ENCODE results near the gene TCF15. TPM values are rescaled to one million over a fixed set of nuclear protein-coding genes. Genes with fewer than 3 reads are reported as not detected.

TCF15 gene
- total and polyA plus RNA-seq, 8 donors: 0.18 to 2.4 (median 1.5) TPM

DNA sequence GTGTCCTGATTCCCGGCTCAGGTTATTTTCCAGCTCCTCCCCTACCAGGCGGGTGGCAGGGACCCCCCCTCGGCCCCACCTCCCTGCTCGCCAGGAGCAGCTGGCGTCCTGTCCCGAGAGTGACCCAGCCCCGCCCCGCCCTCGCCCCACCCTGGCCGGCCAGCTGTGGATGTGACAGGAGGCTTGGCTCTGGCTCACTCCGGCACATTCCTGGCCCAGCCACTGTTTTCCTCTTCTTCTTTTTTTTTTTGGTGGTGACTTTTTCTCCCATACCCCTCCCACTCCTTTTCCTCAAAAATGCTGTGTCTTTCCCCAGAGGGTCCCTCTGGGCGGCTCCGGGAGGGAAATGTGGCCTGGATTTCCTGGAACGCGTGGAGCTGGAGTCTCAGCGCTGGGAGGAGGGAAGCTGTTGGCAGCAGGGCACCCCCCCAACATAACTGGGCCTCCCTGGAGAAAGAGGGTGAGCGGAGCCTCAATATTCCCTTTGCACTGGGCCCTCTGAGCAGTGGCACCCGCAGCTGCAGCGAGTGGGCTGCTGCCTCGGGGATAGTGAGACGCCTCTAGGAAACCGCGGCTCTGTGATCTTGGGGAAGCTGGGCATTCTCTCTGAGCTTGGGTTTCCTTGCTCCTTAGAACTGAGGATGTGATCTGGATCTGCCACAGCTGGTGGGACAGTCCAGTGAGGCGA, 38.2 kb downstream of the TCF15 start:
- Histone ChIP-seq H3K4me1 (peaks cover 0 to 19% of the 10 kb centered on the region in 2 donors), H3K36me3 (no peaks in the 10 kb centered on the region), H3K27ac (no peak overlapping the region), H3K27me3 (peaks cover 0 to 76% of the 10 kb centered on the region in 2 donors), H3K9me3 (no peaks in the 10 kb centered on the region), H3K4me3 (no peak overlapping the region)
- peak; percentile 36 to 76 (median 62) for DNase-seq
- intact Hi-C loops (cut with DNase I): no loop called here
- peak; percentile 75 for ATAC-seq
- TF ChIP-seq, protein P1, sequence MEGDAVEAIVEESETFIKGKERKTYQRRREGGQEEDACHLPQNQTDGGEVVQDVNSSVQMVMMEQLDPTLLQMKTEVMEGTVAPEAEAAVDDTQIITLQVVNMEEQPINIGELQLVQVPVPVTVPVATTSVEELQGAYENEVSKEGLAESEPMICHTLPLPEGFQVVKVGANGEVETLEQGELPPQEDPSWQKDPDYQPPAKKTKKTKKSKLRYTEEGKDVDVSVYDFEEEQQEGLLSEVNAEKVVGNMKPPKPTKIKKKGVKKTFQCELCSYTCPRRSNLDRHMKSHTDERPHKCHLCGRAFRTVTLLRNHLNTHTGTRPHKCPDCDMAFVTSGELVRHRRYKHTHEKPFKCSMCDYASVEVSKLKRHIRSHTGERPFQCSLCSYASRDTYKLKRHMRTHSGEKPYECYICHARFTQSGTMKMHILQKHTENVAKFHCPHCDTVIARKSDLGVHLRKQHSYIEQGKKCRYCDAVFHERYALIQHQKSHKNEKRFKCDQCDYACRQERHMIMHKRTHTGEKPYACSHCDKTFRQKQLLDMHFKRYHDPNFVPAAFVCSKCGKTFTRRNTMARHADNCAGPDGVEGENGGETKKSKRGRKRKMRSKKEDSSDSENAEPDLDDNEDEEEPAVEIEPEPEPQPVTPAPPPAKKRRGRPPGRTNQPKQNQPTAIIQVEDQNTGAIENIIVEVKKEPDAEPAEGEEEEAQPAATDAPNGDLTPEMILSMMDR (IDR thresholded peaks at IDR 0.05): no peak

DNA sequence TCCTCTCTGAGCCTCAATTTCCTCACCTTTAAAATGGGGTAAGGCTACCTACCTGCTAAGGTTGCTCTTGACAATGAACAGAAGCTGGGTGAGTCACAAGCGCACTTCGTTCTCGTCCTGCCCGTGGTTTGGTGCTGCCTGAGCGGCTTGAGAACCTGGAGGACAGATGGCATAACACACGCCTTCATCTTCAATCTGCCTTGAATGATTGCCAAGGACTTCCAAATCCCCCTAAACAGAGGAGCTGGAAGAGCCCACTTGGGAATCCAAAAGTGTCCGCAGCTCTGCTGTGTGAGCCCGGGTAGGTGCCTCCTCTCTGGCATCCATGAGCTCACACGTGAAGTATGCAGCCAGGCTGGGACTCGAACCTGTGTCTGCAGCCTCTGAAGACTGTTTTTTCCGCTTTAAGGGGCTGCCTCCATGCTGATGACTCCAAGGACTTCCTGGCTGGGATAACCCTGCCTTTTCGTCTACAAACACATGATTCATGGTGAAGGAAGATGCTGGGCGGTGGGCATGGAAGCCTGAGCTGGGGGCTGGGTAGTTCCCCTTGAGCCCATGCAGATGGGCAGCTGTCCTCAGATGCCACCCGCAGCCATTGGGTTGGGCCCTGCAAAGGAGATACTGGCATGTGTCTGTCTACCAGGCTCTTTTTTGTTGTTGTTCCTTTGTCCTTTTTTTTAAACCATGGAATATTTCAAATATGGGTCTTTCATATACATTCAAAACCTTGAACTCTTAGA, 41.3 kb downstream of the TCF15 start:
- intact Hi-C loops (cut with DNase I): no loop called here
- DNase-seq (no peak), ATAC-seq (no peak)
- no peak overlapping the region for H3K4me3 ChIP-seq
- TF ChIP-seq, protein P1 (IDR thresholded peaks at IDR 0.05): no peak
- H3K4me1 ChIP-seq: peaks cover 0 to 19% of the 10 kb centered on the region in 2 donors
- H3K36me3 ChIP-seq: no peaks in the 10 kb centered on the region
- no peaks in the 10 kb centered on the region for H3K9me3 ChIP-seq
- no peak overlapping the region for H3K27ac ChIP-seq
- peaks cover 0 to 70% of the 10 kb centered on the region in 2 donors for H3K27me3 ChIP-seq

DNA sequence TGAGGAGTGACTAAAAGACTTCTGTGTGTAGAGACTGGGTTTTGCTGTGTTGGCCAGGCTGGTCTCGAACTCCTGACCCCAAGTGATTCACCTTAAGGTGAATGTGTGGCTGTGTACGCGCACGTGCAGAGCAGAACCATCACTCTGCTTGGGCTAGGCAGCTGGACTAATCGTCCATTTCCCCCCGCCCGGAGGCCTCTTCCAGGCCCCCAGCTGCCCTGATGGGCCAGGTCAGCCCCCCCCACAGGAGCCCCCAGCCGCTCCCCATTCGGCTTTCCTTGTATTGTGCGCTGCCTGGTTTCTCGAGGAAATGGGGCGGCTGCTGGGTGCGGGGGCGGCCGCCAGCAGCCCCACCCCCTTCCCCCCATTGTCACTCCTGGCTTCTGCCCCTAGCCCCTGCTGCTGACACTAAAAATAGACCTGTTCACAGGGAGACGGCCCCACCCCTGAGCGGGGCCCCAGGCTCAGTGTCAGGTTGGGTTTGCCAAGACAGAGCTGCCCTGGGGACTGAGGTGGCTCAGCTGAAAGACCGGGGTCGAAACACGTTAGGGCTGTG, 41.9 kb downstream of the TCF15 start:
- H3K27ac ChIP-seq: no peak overlapping the region
- DNase-seq (peak in 1 of 4 donors; percentile 28), ATAC-seq (no peak)
- peaks cover 0 to 19% of the 10 kb centered on the region in 2 donors for H3K4me1 ChIP-seq
- H3K36me3 ChIP-seq: no peaks in the 10 kb centered on the region
- H3K4me3 ChIP-seq: no peak overlapping the region
- TF ChIP-seq, protein P1 (IDR thresholded peaks at IDR 0.05): no peak
- H3K9me3 ChIP-seq: no peaks in the 10 kb centered on the region
- intact Hi-C loops (cut with DNase I): no loop called here
- H3K27me3 ChIP-seq: peaks cover 0 to 63% of the 10 kb centered on the region in 2 donors

DNA sequence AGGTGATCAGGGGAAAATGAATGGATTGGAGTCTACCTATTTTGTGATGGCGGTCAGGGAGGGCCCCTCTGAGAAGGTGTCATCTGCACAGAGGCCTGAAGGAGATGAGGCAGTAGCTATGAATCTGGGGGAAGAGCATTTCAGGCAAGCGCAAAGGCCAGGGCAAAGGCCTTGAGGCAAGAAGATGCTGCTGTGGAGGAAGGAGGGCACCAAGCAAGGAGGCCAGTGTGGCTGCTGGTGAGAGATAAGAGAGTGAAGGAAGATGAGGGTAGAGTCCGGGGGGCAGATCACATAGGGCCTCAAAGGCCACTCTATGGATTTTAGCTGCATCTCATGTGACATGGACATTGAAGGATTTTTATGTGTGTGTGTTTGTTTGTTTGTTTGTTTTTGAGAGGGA, 45.9 kb downstream of the TCF15 start:
- Histone ChIP-seq H3K4me1 (no peaks in the 10 kb centered on the region), H3K27ac (no peak overlapping the region), H3K36me3 (no peaks in the 10 kb centered on the region), H3K27me3 (peaks cover 0 to 33% of the 10 kb centered on the region in 2 donors), H3K4me3 (no peak overlapping the region), H3K9me3 (no peaks in the 10 kb centered on the region)
- TF ChIP-seq, protein P1 (IDR thresholded peaks at IDR 0.05): no peak
- intact Hi-C loops (cut with DNase I): loop anchor here in 1 of 2 donors (5.0 kb wide), 2 partner anchors 78 to 173 kb away; no protein-coding TSS in a partner anchor
- DNase-seq (no peak), ATAC-seq (no peak)

DNA sequence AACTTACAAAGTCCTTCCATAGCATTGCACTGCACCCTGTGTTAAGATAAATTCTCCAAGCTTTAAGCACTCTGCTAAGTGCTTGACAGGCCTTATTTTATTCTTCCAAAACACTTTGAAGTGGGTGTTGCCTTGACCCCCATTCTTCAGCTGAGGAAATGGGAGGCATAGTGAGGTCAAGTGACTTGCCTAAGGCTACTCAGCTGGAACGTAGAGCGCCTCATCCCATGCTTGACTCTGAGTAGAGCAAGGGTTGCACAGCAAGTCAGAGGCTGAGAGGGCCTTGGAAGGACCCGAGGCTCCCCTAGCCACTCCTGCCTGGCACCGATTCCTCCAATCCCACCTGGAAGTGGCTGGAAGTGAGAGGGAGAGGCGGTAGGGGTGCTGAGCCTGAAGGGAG, 46.9 kb downstream of the TCF15 start:
- H3K4me1 ChIP-seq: no peaks in the 10 kb centered on the region
- ATAC-seq (no peak), DNase-seq (no peak)
- no peak overlapping the region for H3K27ac ChIP-seq
- TF ChIP-seq, protein P1 (IDR thresholded peaks at IDR 0.05): no peak
- intact Hi-C loops (cut with DNase I): loop anchor here in 1 of 2 donors (5.0 kb wide), 2 partner anchors 79 to 174 kb away; no protein-coding TSS in a partner anchor
- no peaks in the 10 kb centered on the region for H3K36me3 ChIP-seq
- peaks cover 0 to 23% of the 10 kb centered on the region in 2 donors for H3K27me3 ChIP-seq
- H3K4me3 ChIP-seq: no peak overlapping the region
- H3K9me3 ChIP-seq: no peaks in the 10 kb centered on the region
